ENCODE results near the gene CRB2.

DNA sequence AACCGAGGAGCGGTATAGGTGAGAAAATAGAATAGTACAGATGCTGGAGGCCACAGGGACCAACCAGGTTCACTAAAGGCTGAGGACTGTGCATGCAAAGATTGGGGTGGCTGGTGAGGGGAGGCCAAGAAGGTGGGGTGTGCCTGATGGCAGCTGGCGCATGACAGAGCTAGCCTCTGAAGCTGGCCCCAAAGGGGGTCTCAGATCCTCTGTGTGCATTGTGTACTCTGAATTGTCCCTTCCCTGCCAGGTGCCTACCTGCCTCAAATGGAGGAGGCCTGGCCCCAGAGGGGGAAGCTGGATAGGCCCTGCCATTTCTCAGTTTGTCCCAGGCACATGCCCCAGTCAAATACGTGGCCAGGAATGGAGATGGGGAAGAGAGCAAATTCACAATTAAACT is 63.1 kb downstream of the CRB2 start:
- TF ChIP-seq CTCF (IDR thresholded peaks at IDR 0.05; ENCODE audit: low read length) (no peak), EZH2 (optimal IDR thresholded peaks at IDR 0.05; ENCODE audit: low read depth, low read length) (no peak), EZH2phosphoT487 (IDR thresholded peaks at IDR 0.05; ENCODE audit: low read length) (no peak)

All from MM.1S (cell line).